Frontal cortex (tissue), 4 donors: ENCODE measurements around the gene LCE2A. TPM values are rescaled to one million over a fixed set of nuclear protein-coding genes. Genes with fewer than 3 reads are reported as not detected.

ENCODE experiments used
- DNase-seq, 2 donors: peaks; one replicate each; pipeline ENCODE4 v3.0.0; 2012; ENCODE audit warnings: low spot score in 2 of 2
- FAIRE-seq: peaks from 2 replicates; lab custom pipeline; 2012; peaks lifted over from hg19 to GRCh38; lab: Jason Lieb, UNC
- total RNA-seq: library from RNA; depleted of rRNA; stranded (reverse); fragments of >200 nt; gene quantifications from one replicate; pipeline ENCODE4 v1.2.3, GENCODE V29; 2014
- donor health status: control.
- donor health status: control.
- donor health status: control.

The LCE2A gene
- total RNA-seq, 1 donor from 2014 or later = not detected

DNA sequence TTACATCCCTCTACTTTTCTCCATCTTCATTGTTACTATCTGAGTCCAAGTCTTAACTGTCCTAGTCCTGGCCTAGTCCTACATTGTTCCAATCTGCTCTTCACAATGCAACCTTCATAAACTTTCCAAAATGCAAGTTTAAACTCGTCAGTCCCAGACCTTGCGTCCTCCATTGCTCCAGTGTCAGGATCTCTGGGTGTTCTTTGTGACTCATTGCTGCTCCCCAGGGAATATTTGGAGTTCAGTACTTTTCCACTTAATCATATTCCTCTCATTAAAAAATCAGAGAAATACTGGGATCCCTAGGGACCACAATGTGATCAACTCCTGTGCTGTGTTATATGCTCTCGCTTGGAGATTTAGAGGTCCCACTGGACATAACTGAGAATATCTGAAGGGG is 41.7 kb downstream of the LCE2A start:
- FAIRE-seq (no peak), DNase-seq (no peak)

DNA sequence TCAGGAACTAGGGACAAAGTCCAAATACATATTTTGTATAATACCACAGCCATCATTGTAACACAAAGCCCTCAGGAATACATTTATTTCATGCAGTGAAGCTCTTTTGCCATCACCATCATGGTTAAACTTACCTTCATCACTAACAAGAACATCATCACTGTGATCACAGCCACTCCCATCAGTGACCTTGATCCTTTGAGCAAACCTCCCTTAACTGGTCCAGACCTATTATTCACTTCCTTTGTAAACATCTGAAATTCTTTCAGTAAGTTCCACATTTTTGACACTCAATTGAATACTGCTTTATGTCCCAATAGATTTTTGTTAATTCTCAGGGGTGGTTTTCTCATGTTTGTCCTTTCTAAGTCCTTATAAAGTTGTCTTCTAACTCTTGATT is 43.5 kb downstream of the LCE2A start:
- DNase-seq (no peak), FAIRE-seq (no peak)

DNA sequence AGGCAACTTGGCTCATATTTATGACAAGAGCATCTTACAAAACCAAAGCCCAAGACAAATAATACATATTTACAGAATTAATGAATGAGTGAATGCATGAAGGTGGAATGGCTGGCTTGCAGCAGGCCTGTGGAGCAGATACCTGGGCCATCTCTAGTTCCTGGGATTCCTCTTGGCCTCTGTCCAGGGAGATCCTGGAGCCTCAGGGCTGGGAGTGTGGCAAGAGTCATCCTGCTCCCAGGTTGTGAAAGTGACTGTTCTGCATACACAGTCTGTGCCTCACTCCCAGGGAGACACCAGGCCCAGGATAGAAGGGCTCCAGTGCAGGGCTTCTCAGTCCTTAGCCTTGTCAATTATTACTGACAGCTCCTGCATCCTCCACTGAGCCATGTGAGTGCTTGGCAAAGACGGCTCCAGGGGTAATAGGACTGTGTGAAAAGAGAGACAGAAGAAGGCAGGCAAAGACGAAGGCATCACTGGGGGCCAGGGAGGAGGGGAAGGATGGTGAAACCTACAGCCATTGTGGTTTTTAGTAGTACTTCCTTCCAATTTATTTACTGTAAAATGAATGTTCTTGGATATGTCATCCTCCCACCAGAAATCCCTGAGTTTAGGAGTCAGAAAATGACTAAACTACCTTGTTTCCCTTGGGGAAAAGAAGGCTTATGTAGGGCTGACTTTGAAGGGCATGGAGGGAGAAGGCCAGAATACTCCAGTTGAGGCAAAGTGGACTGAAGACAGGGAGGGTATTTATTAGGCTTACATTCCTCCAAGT is 45.4 kb downstream of the LCE2A start:
- DNase-seq = no peak

DNA sequence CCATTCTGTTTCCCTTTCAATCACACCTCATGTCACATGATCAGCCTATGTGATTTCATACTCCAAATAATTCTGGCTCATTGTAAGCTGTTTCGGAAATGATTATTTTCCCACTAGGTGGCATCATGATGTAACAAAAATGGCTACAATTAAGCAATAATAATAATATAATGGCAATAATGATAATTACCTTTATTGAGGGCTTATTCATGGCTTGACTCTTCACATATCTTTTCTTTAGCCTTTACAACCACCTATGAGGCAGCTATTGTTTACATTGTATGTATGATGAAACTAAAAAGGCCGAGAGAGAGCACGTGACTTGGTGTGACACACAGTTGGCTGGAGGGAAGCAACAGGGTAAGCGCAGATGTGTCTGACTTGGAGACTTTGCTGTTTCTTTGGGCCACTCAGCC is 47.2 kb downstream of the LCE2A start:
- DNase-seq = no peak
- FAIRE-seq = no peak

More for the DNA sequence above, 45.4 kb downstream of the LCE2A start:
- no peak for FAIRE-seq

DNA sequence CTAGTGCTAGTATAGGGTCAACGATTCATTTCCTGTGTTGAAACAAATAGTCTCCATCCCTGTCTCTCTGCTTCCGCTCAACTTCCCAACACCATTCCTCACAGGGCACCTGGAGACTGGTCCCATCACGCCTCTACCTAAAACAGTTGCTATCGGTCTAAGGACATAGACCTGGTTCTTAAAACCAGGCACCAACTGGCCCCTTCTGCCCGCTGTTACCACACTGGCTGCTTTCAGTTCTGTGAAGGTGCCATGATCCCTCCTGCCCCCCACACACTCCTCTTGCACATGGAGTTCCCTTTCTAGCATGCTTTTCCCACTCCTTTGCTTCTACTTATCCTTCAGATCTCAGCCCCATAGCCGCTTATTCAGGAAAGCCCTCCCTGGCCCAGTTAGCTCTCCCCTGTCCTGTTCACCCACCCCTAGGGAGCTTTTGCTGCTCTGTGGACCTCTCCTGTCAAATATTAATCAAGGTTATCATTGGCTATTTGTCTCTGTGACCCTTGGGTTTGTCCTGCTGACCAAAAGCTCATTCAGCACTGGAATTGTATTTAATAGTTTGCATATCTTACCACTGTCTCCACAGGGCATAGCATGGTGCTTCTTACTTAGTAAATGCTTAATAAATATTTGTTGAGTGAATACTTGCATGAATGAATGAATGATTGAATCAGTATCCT is 47.8 kb downstream of the LCE2A start:
- DNase-seq (no peak), FAIRE-seq (no peak)

DNA sequence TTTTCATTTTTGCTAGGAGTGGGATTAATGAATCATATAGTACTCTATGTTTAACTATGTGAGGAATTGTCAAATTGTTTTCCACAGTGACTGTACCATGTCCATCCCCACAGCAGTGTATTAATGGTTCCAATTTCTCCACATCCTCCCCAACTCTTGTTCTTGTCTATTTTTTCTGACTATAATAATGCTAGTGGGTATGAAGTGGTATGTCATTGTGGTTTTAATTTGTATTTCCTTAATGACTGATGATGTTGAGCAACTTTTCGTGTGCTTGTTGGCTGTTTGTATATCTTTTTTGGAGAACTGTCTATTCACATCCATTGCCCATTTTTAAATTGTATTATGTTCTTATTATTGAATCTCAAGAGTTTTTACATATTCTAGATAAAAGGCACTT is 49.7 kb downstream of the LCE2A start:
- FAIRE-seq = no peak

More for the DNA sequence above, 49.7 kb downstream of the LCE2A start:
- DNase-seq = no peak

Other genes starting within 250 kb of the LCE2A start
- gene LCE5A, start 187.5 kb upstream of the LCE2A start, total RNA-seq = not detected
- gene CRCT1, start 183.9 kb upstream of the LCE2A start, total RNA-seq = not detected
- gene LCE3E, start 131.6 kb upstream of the LCE2A start, total RNA-seq = not detected
- not detected for gene LCE3D, start 117.8 kb upstream of the LCE2A start, total RNA-seq
- not detected for gene LCE3C, start 98.1 kb upstream of the LCE2A start, total RNA-seq
- not detected for gene LCE3B, start 84.5 kb upstream of the LCE2A start, total RNA-seq
- not detected for gene LCE3A, start 75.2 kb upstream of the LCE2A start, total RNA-seq
- gene LCE2D, start 35.0 kb upstream of the LCE2A start, total RNA-seq = not detected
- gene LCE2C, start 23.1 kb upstream of the LCE2A start, total RNA-seq = not detected
- gene LCE2B, start 12.2 kb upstream of the LCE2A start, total RNA-seq = not detected
- gene LCE4A, start 9.8 kb downstream of the LCE2A start, total RNA-seq = not detected
- gene KPRP, start 59.7 kb downstream of the LCE2A start, total RNA-seq = not detected
- gene LCE1F, start 76.8 kb downstream of the LCE2A start, total RNA-seq = not detected
- gene LCE1E, start 87.9 kb downstream of the LCE2A start, total RNA-seq = not detected
- gene LCE1D, start 98.4 kb downstream of the LCE2A start, total RNA-seq = not detected
- gene LCE1C, start 108.3 kb downstream of the LCE2A start, total RNA-seq = not detected
- gene LCE1B, start 113.6 kb downstream of the LCE2A start, total RNA-seq = not detected
- not detected for gene LCE1A, start 129.1 kb downstream of the LCE2A start, total RNA-seq
- not detected for gene LCE6A, start 144.5 kb downstream of the LCE2A start, total RNA-seq
- not detected for gene LCE7A, start 161.7 kb downstream of the LCE2A start, total RNA-seq
- not detected for gene SMCP, start 180.0 kb downstream of the LCE2A start, total RNA-seq
- gene IVL, start 210.2 kb downstream of the LCE2A start, total RNA-seq = not detected
- not detected for gene SPRR5, start 248.9 kb downstream of the LCE2A start, total RNA-seq